Raji (cell line): ENCODE data around the gene PALD1.

Source experiments
- POLR2A ChIP-seq: IDR thresholded peaks from 2 replicates; pipeline ENCODE4 v1.6.1; 2011; ENCODE audit warnings: low read depth, low read length, control low read depth; ENCODE audit not compliant: insufficient read depth

PALD1 gene

GRCh38 chr10:70584909-70585544 lies 106.5 kb downstream of the PALD1 start:
- TF ChIP-seq POLR2A: no peak

- TF ChIP-seq POLR2A: no peak
These were observed 107.1 kb downstream of the PALD1 start for GRCh38 chr10:70585578-70586169.

GRCh38 chr10:70586348-70586930 lies 107.9 kb downstream of the PALD1 start:
- no peak for TF ChIP-seq POLR2A

- TF ChIP-seq POLR2A: no peak
These were observed 108.6 kb downstream of the PALD1 start for GRCh38 chr10:70587045-70587658.

- TF ChIP-seq POLR2A: no peak
These were observed 109.7 kb downstream of the PALD1 start for GRCh38 chr10:70588255-70588654.

- no peak for TF ChIP-seq POLR2A
These were observed 110.4 kb downstream of the PALD1 start for GRCh38 chr10:70588859-70589570.

GRCh38 chr10:70589762-70590654 lies 111.4 kb downstream of the PALD1 start:
- TF ChIP-seq POLR2A: no peak

GRCh38 chr10:70590655-70591416 lies 112.3 kb downstream of the PALD1 start:
- no peak for TF ChIP-seq POLR2A

GRCh38 chr10:70592186-70592735 lies 113.7 kb downstream of the PALD1 start:
- TF ChIP-seq POLR2A: no peak

GRCh38 chr10:70592746-70593512 lies 114.4 kb downstream of the PALD1 start:
- TF ChIP-seq POLR2A: no peak

- no peak for TF ChIP-seq POLR2A
These were observed 114.9 kb downstream of the PALD1 start for GRCh38 chr10:70593513-70593890.

- no peak for TF ChIP-seq POLR2A
These were observed 115.6 kb downstream of the PALD1 start for GRCh38 chr10:70594161-70594560.

GRCh38 chr10:70595566-70596016 lies 117.0 kb downstream of the PALD1 start:
- TF ChIP-seq POLR2A: no peak
